Testis (tissue), 2 donors: ENCODE measurements around the gene GPR17.

ENCODE experiments used
- POLR2A ChIP-seq: fragments of 450-650 bp; IDR thresholded peaks from one replicate; pipeline ENCODE4 v1.6.1; 2017; ENCODE audit warnings: antibody characterized with exemption, mild to moderate bottlenecking, moderate library complexity
- TF ChIP-seq, protein P1 (sequence below), 3 experiments: fragments of 450-650 bp in 2 of 3; fragments of 200-600 bp in 1 of 3; sonication (generic) in 1 of 3; IDR thresholded peaks; one replicate each; pipeline ENCODE4 v1.5.1; 2016 to 2019; ENCODE audit warnings: antibody characterized with exemption in 3 of 3, mild to moderate bottlenecking in 2 of 3, moderate library complexity in 1 of 3

DNA sequence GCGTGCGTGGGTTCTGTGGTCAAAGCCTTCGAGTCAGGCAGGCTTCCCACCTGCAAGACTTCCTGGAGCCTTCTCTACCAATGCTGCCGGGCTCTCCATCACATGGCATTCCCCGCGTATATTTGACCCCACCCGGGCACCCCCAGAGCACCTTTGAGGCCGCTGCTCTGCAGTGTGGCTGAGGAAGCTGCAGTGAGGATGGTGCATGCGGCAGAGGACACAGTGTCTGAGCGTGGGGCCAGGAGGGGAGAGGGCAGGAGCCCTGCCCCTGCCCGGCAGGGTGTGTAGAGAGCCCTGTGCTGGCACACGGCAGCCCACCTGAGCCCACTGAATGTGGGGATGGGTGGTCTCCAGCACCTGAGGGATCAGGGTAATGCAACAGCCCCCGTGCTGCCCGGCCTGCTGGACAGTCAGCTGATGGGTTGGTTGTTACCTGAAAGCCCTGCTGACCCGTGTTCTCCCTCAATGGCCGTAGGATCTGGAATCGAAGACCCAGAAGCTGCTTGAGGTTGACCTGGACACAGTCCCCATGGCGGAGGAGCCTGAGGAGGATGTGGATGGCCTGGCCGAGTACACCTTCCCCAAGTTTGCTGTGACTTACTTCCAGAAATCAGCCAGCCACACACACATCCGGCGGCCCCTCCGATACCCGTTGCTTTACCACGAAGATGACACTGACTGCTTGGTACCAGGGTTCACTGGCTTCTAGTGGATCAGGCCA lies 36.8 kb upstream of the GPR17 start:
- TF ChIP-seq, protein P1, sequence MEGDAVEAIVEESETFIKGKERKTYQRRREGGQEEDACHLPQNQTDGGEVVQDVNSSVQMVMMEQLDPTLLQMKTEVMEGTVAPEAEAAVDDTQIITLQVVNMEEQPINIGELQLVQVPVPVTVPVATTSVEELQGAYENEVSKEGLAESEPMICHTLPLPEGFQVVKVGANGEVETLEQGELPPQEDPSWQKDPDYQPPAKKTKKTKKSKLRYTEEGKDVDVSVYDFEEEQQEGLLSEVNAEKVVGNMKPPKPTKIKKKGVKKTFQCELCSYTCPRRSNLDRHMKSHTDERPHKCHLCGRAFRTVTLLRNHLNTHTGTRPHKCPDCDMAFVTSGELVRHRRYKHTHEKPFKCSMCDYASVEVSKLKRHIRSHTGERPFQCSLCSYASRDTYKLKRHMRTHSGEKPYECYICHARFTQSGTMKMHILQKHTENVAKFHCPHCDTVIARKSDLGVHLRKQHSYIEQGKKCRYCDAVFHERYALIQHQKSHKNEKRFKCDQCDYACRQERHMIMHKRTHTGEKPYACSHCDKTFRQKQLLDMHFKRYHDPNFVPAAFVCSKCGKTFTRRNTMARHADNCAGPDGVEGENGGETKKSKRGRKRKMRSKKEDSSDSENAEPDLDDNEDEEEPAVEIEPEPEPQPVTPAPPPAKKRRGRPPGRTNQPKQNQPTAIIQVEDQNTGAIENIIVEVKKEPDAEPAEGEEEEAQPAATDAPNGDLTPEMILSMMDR (IDR thresholded peaks at IDR 0.05), result no peak
- TF ChIP-seq POLR2A, result no peak
